Activated T-cell treated with anti-CD3 and anti-CD28 coated beads, Interleukin-2, amount 50 U/mL, for 24 hours (primary cell): ENCODE results near the gene C12orf75.

Source experiments
- DNase-seq: peaks from one replicate; pipeline ENCODE4 v3.0.0-alpha.2; 2020
- H3K27ac Mint-ChIP-seq: 2 replicates; pipeline ENCODE4 v1.8.0; 2020; ENCODE audit warnings: mild to moderate bottlenecking, mixed read lengths
- H3K27me3 Mint-ChIP-seq: 2 replicates; pipeline ENCODE4 v1.8.0; 2020; ENCODE audit warnings: mixed read lengths
- H3K36me3 Mint-ChIP-seq: 2 replicates; pipeline ENCODE4 v1.8.0; 2020; ENCODE audit warnings: low read depth, mixed read lengths
- H3K4me1 Mint-ChIP-seq: 2 replicates; pipeline ENCODE4 v1.8.0; 2020; ENCODE audit warnings: low read depth, mixed read lengths
- H3K4me3 Mint-ChIP-seq: 2 replicates; pipeline ENCODE4 v1.8.0; 2020; ENCODE audit warnings: mild to moderate bottlenecking, moderate library complexity, mixed read lengths
- H3K9me3 Mint-ChIP-seq: 2 replicates; pipeline ENCODE4 v1.8.0; 2020; ENCODE audit warnings: mixed read lengths

The C12orf75 gene

GRCh38 chr12:105330283-105330930 is at the start of gene C12orf75:
Gene C12orf75 (plus strand): TSS chr12:105330691. CDS start chr12:105330892, 201 bp downstream.
- H3K9me3 Mint-ChIP-seq: no peaks in the 10 kb centered on the region
- peak; percentile 90 for DNase-seq
- peaks cover 59% of the 10 kb centered on the region for H3K4me1 Mint-ChIP-seq
- peak within 1 kb of the TSS; percentile 82 for H3K27ac Mint-ChIP-seq
- no peaks in the 10 kb centered on the region for H3K36me3 Mint-ChIP-seq
- H3K27me3 Mint-ChIP-seq: no peaks in the 10 kb centered on the region
- peak within 1 kb of the TSS; percentile 81 for H3K4me3 Mint-ChIP-seq

GRCh38 chr12:105280966-105281693 is 49.4 kb upstream of the C12orf75 start:
- no peak for DNase-seq
- no peaks in the 10 kb centered on the region for H3K9me3 Mint-ChIP-seq
- H3K36me3 Mint-ChIP-seq: no peaks in the 10 kb centered on the region
- no peak overlapping the region for H3K4me3 Mint-ChIP-seq
- no peak overlapping the region for H3K27ac Mint-ChIP-seq
- H3K4me1 Mint-ChIP-seq: no peaks in the 10 kb centered on the region
- H3K27me3 Mint-ChIP-seq: peaks cover 11% of the 10 kb centered on the region

- no peak overlapping the region for H3K4me3 Mint-ChIP-seq
- no peak for DNase-seq
- no peak overlapping the region for H3K27ac Mint-ChIP-seq
- H3K27me3 Mint-ChIP-seq: peaks cover 14% of the 10 kb centered on the region
- H3K9me3 Mint-ChIP-seq: no peaks in the 10 kb centered on the region
- H3K36me3 Mint-ChIP-seq: no peaks in the 10 kb centered on the region
- no peaks in the 10 kb centered on the region for H3K4me1 Mint-ChIP-seq
Measured at GRCh38 chr12:105281694-105282049, 48.8 kb upstream of the C12orf75 start.

- H3K36me3 Mint-ChIP-seq: no peaks in the 10 kb centered on the region
- no peak overlapping the region for H3K4me3 Mint-ChIP-seq
- DNase-seq: no peak
- H3K27ac Mint-ChIP-seq: no peak overlapping the region
- H3K27me3 Mint-ChIP-seq: peaks cover 14% of the 10 kb centered on the region
- no peaks in the 10 kb centered on the region for H3K4me1 Mint-ChIP-seq
- no peaks in the 10 kb centered on the region for H3K9me3 Mint-ChIP-seq
Measured at GRCh38 chr12:105285378-105285777, 45.1 kb upstream of the C12orf75 start.

GRCh38 chr12:105287408-105287807 is 43.1 kb upstream of the C12orf75 start:
- no peaks in the 10 kb centered on the region for H3K36me3 Mint-ChIP-seq
- H3K4me1 Mint-ChIP-seq: no peaks in the 10 kb centered on the region
- H3K4me3 Mint-ChIP-seq: no peak overlapping the region
- peaks cover 14% of the 10 kb centered on the region for H3K27me3 Mint-ChIP-seq
- H3K27ac Mint-ChIP-seq: no peak overlapping the region
- no peaks in the 10 kb centered on the region for H3K9me3 Mint-ChIP-seq
- DNase-seq: no peak

- Mint-ChIP-seq H3K4me3 (no peak overlapping the region), H3K27ac (no peak overlapping the region), H3K4me1 (no peaks in the 10 kb centered on the region), H3K36me3 (no peaks in the 10 kb centered on the region), H3K9me3 (no peaks in the 10 kb centered on the region), H3K27me3 (peaks cover 13% of the 10 kb centered on the region)
- no peak for DNase-seq
Measured at GRCh38 chr12:105288311-105288996, 42.0 kb upstream of the C12orf75 start.

- no peaks in the 10 kb centered on the region for H3K4me1 Mint-ChIP-seq
- no peak overlapping the region for H3K27ac Mint-ChIP-seq
- H3K27me3 Mint-ChIP-seq: peaks cover 8% of the 10 kb centered on the region
- H3K36me3 Mint-ChIP-seq: no peaks in the 10 kb centered on the region
- no peaks in the 10 kb centered on the region for H3K9me3 Mint-ChIP-seq
- no peak for DNase-seq
- H3K4me3 Mint-ChIP-seq: no peak overlapping the region
Measured at GRCh38 chr12:105289114-105289904, 41.2 kb upstream of the C12orf75 start.

- Mint-ChIP-seq H3K4me3 (no peak overlapping the region), H3K4me1 (no peaks in the 10 kb centered on the region), H3K27ac (no peak overlapping the region), H3K9me3 (no peaks in the 10 kb centered on the region), H3K27me3 (no peaks in the 10 kb centered on the region), H3K36me3 (no peaks in the 10 kb centered on the region)
- DNase-seq: no peak
Measured at GRCh38 chr12:105291531-105291930, 39.0 kb upstream of the C12orf75 start.

- Mint-ChIP-seq H3K9me3 (peaks cover 2% of the 10 kb centered on the region), H3K4me1 (no peaks in the 10 kb centered on the region), H3K27me3 (no peaks in the 10 kb centered on the region), H3K4me3 (no peak overlapping the region), H3K36me3 (no peaks in the 10 kb centered on the region), H3K27ac (no peak overlapping the region)
- no peak for DNase-seq
Measured at GRCh38 chr12:105292705-105293104, 37.8 kb upstream of the C12orf75 start.

GRCh38 chr12:105293187-105293586 is 37.3 kb upstream of the C12orf75 start:
- Mint-ChIP-seq H3K36me3 (no peaks in the 10 kb centered on the region), H3K27ac (no peak overlapping the region), H3K4me1 (no peaks in the 10 kb centered on the region)

GRCh38 chr12:105294161-105294560 is 36.3 kb upstream of the C12orf75 start:
- H3K4me1 Mint-ChIP-seq: no peaks in the 10 kb centered on the region
- no peak for DNase-seq
- no peak overlapping the region for H3K27ac Mint-ChIP-seq
- no peaks in the 10 kb centered on the region for H3K36me3 Mint-ChIP-seq
- no peaks in the 10 kb centered on the region for H3K27me3 Mint-ChIP-seq
- H3K9me3 Mint-ChIP-seq: peaks cover 6% of the 10 kb centered on the region
- no peak overlapping the region for H3K4me3 Mint-ChIP-seq

More at GRCh38 chr12:105293187-105293586, 37.3 kb upstream of the C12orf75 start:
- peaks cover 6% of the 10 kb centered on the region for H3K9me3 Mint-ChIP-seq
- DNase-seq: no peak
- no peaks in the 10 kb centered on the region for H3K27me3 Mint-ChIP-seq
- H3K4me3 Mint-ChIP-seq: no peak overlapping the region

GRCh38 chr12:105294886-105295479 is 35.5 kb upstream of the C12orf75 start:
- H3K9me3 Mint-ChIP-seq: peaks cover 12% of the 10 kb centered on the region

GRCh38 chr12:105296116-105297089 is 34.1 kb upstream of the C12orf75 start:
- Mint-ChIP-seq H3K4me1 (no peaks in the 10 kb centered on the region), H3K27ac (no peak overlapping the region), H3K9me3 (peaks cover 16% of the 10 kb centered on the region), H3K36me3 (peaks cover 2% of the 10 kb centered on the region), H3K4me3 (no peak overlapping the region), H3K27me3 (no peaks in the 10 kb centered on the region)
- no peak for DNase-seq

More at GRCh38 chr12:105294886-105295479, 35.5 kb upstream of the C12orf75 start:
- Mint-ChIP-seq H3K27me3 (no peaks in the 10 kb centered on the region), H3K4me3 (no peak overlapping the region), H3K36me3 (peaks cover 2% of the 10 kb centered on the region), H3K27ac (no peak overlapping the region), H3K4me1 (no peaks in the 10 kb centered on the region)
- no peak for DNase-seq
